HepG2 (cell line): ENCODE data around the gene NFATC3. TPM values are rescaled to one million over a fixed set of nuclear protein-coding genes. Genes with fewer than 3 reads are reported as not detected.

Source experiments
- ATAC-seq: fragments of 200-7000 bp; cut with Tn5 transposase; 3 replicates; pipeline ENCODE4 v1.9.1; 2020; ENCODE audit warnings: mild to moderate bottlenecking, moderate library complexity
- BruUV-seq: library from RNA; stranded (reverse); fragments of 400-500 nt; replicated peaks from 2 replicates; lab custom pipeline; 2021; lab: Mats Ljungman, UMichigan
- CTCF ChIA-PET: fragments of 300-600 bp; formaldehyde crosslinking; extraction: SDS; loops from one replicate; lab custom pipeline; 2021; ENCODE audit warnings: low total read pairs, inconsistent platforms, low intra/inter-chr PET ratio; lab: Yijun Ruan, JAX
- POLR2A ChIA-PET: fragments of 350-600 bp; sonication (Branson Sonifier 250); formaldehyde crosslinking; loops from one replicate; lab custom pipeline; 2020; ENCODE audit warnings: antibody characterized with exemption, inconsistent platforms; lab: Yijun Ruan, JAX
- DNase-seq: peaks from one replicate; pipeline ENCODE4 v3.0.0-alpha.2; 2015; ENCODE audit warnings: low spot score
- FAIRE-seq: peaks from 3 replicates; lab custom pipeline; 2011; peaks lifted over from hg19 to GRCh38; lab: Jason Lieb, UNC
- H2AFZ ChIP-seq: one replicate; pipeline ENCODE4 v1.6.1; 2011; ENCODE audit warnings: low read length, inconsistent platforms
- H3K27ac ChIP-seq: fragments of 300-600 bp; 3 replicates; pipeline ENCODE4 v1.8.0; 2011; ENCODE audit warnings: mixed run types, mild to moderate bottlenecking, mixed read lengths, low read length, inconsistent platforms; ENCODE audit not compliant: insufficient read depth; ENCODE audit errors: extremely low read length
- H3K27me3 ChIP-seq, 2 experiments: fragments of 200-600 bp in 1 of 2; 2 replicates in 1 of 2; 3 replicates in 1 of 2; pipeline versions ENCODE4 v1.6.0 to v1.8.0; 2011; ENCODE audit warnings: low read length in 2 of 2, mild to moderate bottlenecking in 2 of 2, moderate library complexity in 2 of 2, inconsistent platforms in 1 of 2; ENCODE audit not compliant: insufficient read depth in 2 of 2, control insufficient read depth in 1 of 2
- H3K36me3 ChIP-seq, 2 experiments: fragments of 200-600 bp in 1 of 2; replicated peaks in 1 of 2; 2 replicates in 1 of 2; 3 replicates in 1 of 2; pipeline versions ENCODE4 v1.5.1 to v1.8.0; 2011; ENCODE audit warnings: low read length in 2 of 2, inconsistent platforms in 1 of 2; ENCODE audit not compliant: insufficient read depth in 2 of 2, control insufficient read depth in 1 of 2
- H3K4me1 ChIP-seq: 2 replicates; pipeline ENCODE4 v1.5.1; 2012; ENCODE audit warnings: low read length, inconsistent platforms; ENCODE audit not compliant: insufficient read depth
- H3K4me2 ChIP-seq: 2 replicates; pipeline ENCODE4 v1.6.0; 2011; ENCODE audit warnings: low read depth, low read length, inconsistent platforms
- H3K4me3 ChIP-seq, 3 experiments: fragments of 200-600 bp in 1 of 3; sonication (generic), shearing (Covaris generic) in 1 of 3; replicated peaks in 1 of 3; 2 replicates each; pipeline ENCODE4 v1.5.1; 2011 to 2016; ENCODE audit warnings: low read length in 3 of 3, inconsistent platforms in 2 of 3, low read depth in 2 of 3, mild to moderate bottlenecking in 2 of 3, control low read depth in 1 of 3, mixed read lengths in 1 of 3; ENCODE audit not compliant: insufficient read depth in 1 of 3
- H3K79me2 ChIP-seq: one replicate; pipeline ENCODE4 v1.6.1; 2011; ENCODE audit warnings: low read length, inconsistent platforms; ENCODE audit not compliant: insufficient read depth
- H3K9ac ChIP-seq: 2 replicates; pipeline ENCODE4 v1.6.0; 2011; ENCODE audit warnings: mild to moderate bottlenecking, low read depth, low read length, inconsistent platforms; ENCODE audit not compliant: insufficient read depth
- H3K9me3 ChIP-seq: 2 replicates; pipeline ENCODE4 v1.5.1; 2012; ENCODE audit warnings: mild to moderate bottlenecking, low read length
- H4K20me1 ChIP-seq: 2 replicates; pipeline ENCODE4 v1.6.0; 2011; ENCODE audit warnings: inconsistent platforms, mild to moderate bottlenecking, low read length, moderate library complexity; ENCODE audit not compliant: insufficient read depth
- ATM ChIP-seq: fragments of 450-650 bp; IDR thresholded peaks from 2 replicates; pipeline ENCODE4 v1.7.1; 2017; ENCODE audit warnings: mild to moderate bottlenecking, borderline replicate concordance
- CSRNP1 ChIP-seq: sonication (generic); formaldehyde crosslinking; IDR thresholded peaks from 2 replicates; pipeline ENCODE4 v1.8.1; 2023; ENCODE audit warnings: mild to moderate bottlenecking, missing genetic modification reagents
- EP300 ChIP-seq, 3 experiments: sonication (generic) in 1 of 3; formaldehyde crosslinking in 1 of 3; IDR thresholded peaks; 2 replicates each; pipeline versions ENCODE4 v1.5.1 to v1.6.1; 2011 to 2020; ENCODE audit warnings: low read depth in 2 of 3, low read length in 2 of 3, borderline replicate concordance in 1 of 3, improper control_type of control experiment in 1 of 3, mild to moderate bottlenecking in 1 of 3, missing genetic modification reagents in 1 of 3, moderate library complexity in 1 of 3
- HNRNPL ChIP-seq: fragments of 200-400 bp; formaldehyde crosslinking; IDR thresholded peaks from 2 replicates; pipeline ENCODE4 v1.6.1; 2017; ENCODE audit warnings: mild to moderate bottlenecking, low read depth, low read length
- KDM4B ChIP-seq: sonication (generic); formaldehyde crosslinking; IDR thresholded peaks from 2 replicates; pipeline ENCODE4 v1.4.0; 2020; ENCODE audit warnings: missing genetic modification reagents
- MYC ChIP-seq: sonication (generic); formaldehyde crosslinking; IDR thresholded peaks from 2 replicates; pipeline ENCODE4 v1.9.0; 2021; ENCODE audit warnings: missing genetic modification reagents, borderline replicate concordance
- MZF1 ChIP-seq: sonication (generic); formaldehyde crosslinking; IDR thresholded peaks from 2 replicates; pipeline ENCODE4 v1.8.1; 2023; ENCODE audit warnings: mild to moderate bottlenecking, missing genetic modification reagents, borderline replicate concordance
- RNF2 ChIP-seq: fragments of 450-650 bp; conservative IDR thresholded peaks from 2 replicates; pipeline ENCODE4 v1.6.1; 2016; ENCODE audit warnings: low read depth
- SATB2 ChIP-seq: sonication (generic); formaldehyde crosslinking; IDR thresholded peaks from 2 replicates; pipeline ENCODE4 v1.5.0; 2020; ENCODE audit warnings: missing genetic modification reagents
- ZBTB38 ChIP-seq: sonication (generic); formaldehyde crosslinking; IDR thresholded peaks from 2 replicates; pipeline ENCODE4 v1.5.1; 2020; ENCODE audit warnings: mild to moderate bottlenecking, missing genetic modification reagents
- ZNF205 ChIP-seq: IDR thresholded peaks from 2 replicates; pipeline ENCODE4 v1.6.1; 2018; ENCODE audit warnings: missing biosample characterization, missing genetic modification reagents
- ZNF282 ChIP-seq: fragments of 450-650 bp; IDR thresholded peaks from 2 replicates; pipeline ENCODE4 v1.6.1; 2018; ENCODE audit not compliant: partially characterized antibody
- WGBS: methylation state at CpG from one replicate; pipeline ENCODE4 v1.1.6; 2017; ENCODE audit warnings: low lambda C conversion rate; 5-methylcytosine and 5-hydroxymethylcytosine counted together
- in situ Hi-C: cut with HindIII; loops from 2 replicates; pipeline ENCODE4 v1.10.0; 2017; ENCODE audit warnings: low pct_unique_long_range_greater_than_20kb; ENCODE audit not compliant: extremely low pct_ligation_motif_present
- intact Hi-C: fragments of 100-400 bp; cut with micrococcal nuclease; formaldehyde crosslinking; loops from one replicate; pipeline ENCODE4 v1.10.0; 2022; ENCODE audit not compliant: unreplicated experiment
- polyA plus RNA-seq, 8 experiments: library from polyadenylated mRNA; depleted of rRNA in 3 of 8; stranded (reverse) in 7 of 8; unstranded in 1 of 8; fragments of >200 nt; fragmentation: Illumina TruSeq in 4 of 8; extraction: Trizol in 4 of 8; gene quantifications; 2 replicates each; pipeline versions ENCODE4 v1.2.1 to v1.2.3, GENCODE V29; 2011 to 2016; ENCODE audit warnings: low read depth in 4 of 8, missing spikeins in 1 of 8, mixed read lengths in 1 of 8; ENCODE audit not compliant: insufficient read depth in 1 of 8
- total RNA-seq, 5 experiments: library from RNA; depleted of rRNA; stranded (reverse); fragments of >200 nt; fragmentation: Illumina TruSeq; extraction: Trizol; gene quantifications; 2 replicates each; pipeline ENCODE4 v1.2.3, GENCODE V29; 2016; ENCODE audit warnings: low read depth in 1 of 5

NFATC3 gene
- total and polyA plus RNA-seq, 2 of the 13 experiments (the other 11 are each of a cell fraction or from before 2014, with no cell fraction given), result 52.6 to 62.7 TPM

- ChIA-PET CTCF (no interaction called here), POLR2A (interaction anchor here (0.7 to 0.9 kb wide), 2 partner anchors 9 to 37 kb away, joined by 4 to 5 read pairs; partner anchors contain the start of genes PRMT7 and SLC7A6OS)
- H3K4me1 ChIP-seq, result peaks cover 67% of the 10 kb centered on the region
- H2AFZ ChIP-seq, result no peak overlapping the region
- peak overlapping the region; percentile 6 for H3K27ac ChIP-seq
- H3K4me3 ChIP-seq, result no peak overlapping the region
- intact Hi-C loops (no loop called here), in situ Hi-C loops (no loop called here)
- H3K27me3 ChIP-seq, result no peaks in the 10 kb centered on the region
- WGBS, result 98% methylated on average over 4 of the region's 4 CpGs
- DNase-seq (no peak), ATAC-seq (no peak), FAIRE-seq (no peak)
- H3K4me2 ChIP-seq, result no peak overlapping the region
- no peak overlapping the region for H3K9ac ChIP-seq
- no TSS peak for BruUV-seq
- TF ChIP-seq ZNF282 (no peak), ATM (no peak), MYC (CRISPR knock-in tag) (no peak), EP300 (IDR thresholded peaks at IDR 0.05; ENCODE audit: low read depth in 2 of 2, low read length in 2 of 2) (no peak), EP300 (CRISPR knock-in tag; IDR thresholded peaks at IDR 0.05; ENCODE audit: borderline replicate concordance) (no peak), CSRNP1 (CRISPR knock-in tag) (no peak), ZNF205 (no peak), HNRNPL (no peak), SATB2 (no peak), KDM4B (no peak), MZF1 (CRISPR knock-in tag) (no peak), RNF2 (no peak), ZBTB38 (CRISPR knock-in tag) (no peak)
- peaks cover 19 to 36% of the 10 kb centered on the region in 2 experiments for H3K36me3 ChIP-seq
- peaks cover 64% of the 10 kb centered on the region for H3K79me2 ChIP-seq
- peaks cover 20% of the 10 kb centered on the region for H4K20me1 ChIP-seq
- H3K9me3 ChIP-seq, result no peaks in the 10 kb centered on the region
Observed at GRCh38 chr16:68274441-68274840, 189.3 kb downstream of the NFATC3 start.
